Coronary artery (tissue), 2 donors: ENCODE results near the gene TRMT112.

ENCODE experiments used
- DNase-seq: peaks from one replicate; pipeline ENCODE4 v3.0.0-alpha.2; 2017; ENCODE audit warnings: low spot score
- H3K27ac ChIP-seq, 2 donors: fragments of 200-600 bp; sonication (generic); one replicate each; pipeline ENCODE4 v1.5.1; 2016 to 2019
- H3K4me3 ChIP-seq: fragments of 200-600 bp; sonication (generic); 2 replicates; pipeline ENCODE4 v1.5.1; 2016; ENCODE audit warnings: mild to moderate bottlenecking, moderate library complexity
- CTCF ChIP-seq: fragments of 200-600 bp; sonication (generic); IDR thresholded peaks from one replicate; pipeline ENCODE4 v1.5.1; 2019; ENCODE audit warnings: antibody characterized with exemption

The TRMT112 gene

GRCh38 chr11:64268893-64269539 lies 48.3 kb downstream of the TRMT112 start:
- DNase-seq, result peak; percentile 89
- peak overlapping the region; percentile 85 to 95 for H3K27ac ChIP-seq

GRCh38 chr11:64268025-64268892 lies 49.1 kb downstream of the TRMT112 start:
- Histone ChIP-seq H3K27ac (peak overlapping the region; percentile 85 to 95), H3K4me3 (peak overlapping the region; percentile 85)
- TF ChIP-seq CTCF, result no peak
- DNase-seq, result no peak

More at GRCh38 chr11:64268893-64269539, 48.3 kb downstream of the TRMT112 start:
- no peak for TF ChIP-seq CTCF
- peak overlapping the region; percentile 85 for H3K4me3 ChIP-seq

- no peak overlapping the region for H3K4me3 ChIP-seq
Observed at GRCh38 chr11:64267207-64267945, 50.0 kb downstream of the TRMT112 start.

More at GRCh38 chr11:64267207-64267945, 50.0 kb downstream of the TRMT112 start:
- no peak for DNase-seq
- peak overlapping the region; percentile 85 to 95 for H3K27ac ChIP-seq
- no peak for TF ChIP-seq CTCF
